Transverse colon (tissue), 4 donors: ENCODE measurements around the gene TCAIM.

ENCODE experiments used
- CTCF ChIP-seq, 5 experiments: fragments of 200-600 bp in 3 of 5; fragments of 450-650 bp in 2 of 5; sonication (generic) in 3 of 5; IDR thresholded peaks; 1 replicate in 2 of 5; 2 replicates in 3 of 5; pipeline ENCODE4 v1.5.1; 2016 to 2017; ENCODE audit warnings: antibody characterized with exemption in 5 of 5, inconsistent platforms in 3 of 5, mild to moderate bottlenecking in 2 of 5, moderate library complexity in 1 of 5
- EP300 ChIP-seq: sonication (generic); formaldehyde crosslinking; IDR thresholded peaks from one replicate; pipeline ENCODE4 v1.6.1; 2017; ENCODE audit warnings: antibody characterized with exemption, low read depth
- POLR2A ChIP-seq: fragments of 450-650 bp; IDR thresholded peaks from one replicate; pipeline ENCODE4 v1.6.1; 2016; ENCODE audit warnings: antibody characterized with exemption, mild to moderate bottlenecking, moderate library complexity
- POLR2AphosphoS5 ChIP-seq, 3 donors: sonication (generic); formaldehyde crosslinking; IDR thresholded peaks; one replicate each; pipeline ENCODE4 v1.6.1; 2016; ENCODE audit warnings: antibody characterized with exemption in 3 of 3

GRCh38 chr3:44421280-44421679 is 82.7 kb downstream of the TCAIM start:
- no peak for TF ChIP-seq CTCF (IDR thresholded peaks at IDR 0.05)
- TF ChIP-seq POLR2A, result no peak
- TF ChIP-seq POLR2AphosphoS5 (IDR thresholded peaks at IDR 0.05), result no peak
- no peak for TF ChIP-seq EP300
